WI38 (cell line): Measurements from ENCODE around the gene HNF4A.

Experiments
- H3K4me3 ChIP-seq: 2 replicates; pipeline ENCODE4 v1.5.1; 2011; ENCODE audit warnings: low read depth, mild to moderate bottlenecking, control low read depth, low read length
- CTCF ChIP-seq: IDR thresholded peaks from 2 replicates; pipeline ENCODE4 v1.5.1; 2012; ENCODE audit warnings: low read depth, mild to moderate bottlenecking, control low read depth, low read length

Gene HNF4A

GRCh38 chr20:44348168-44348659 is 7.3 kb upstream of the HNF4A start:
- H3K4me3 ChIP-seq, result no peak overlapping the region
- TF ChIP-seq CTCF, result no peak

GRCh38 chr20:44349349-44349748 is 6.2 kb upstream of the HNF4A start:
- TF ChIP-seq CTCF, result no peak
- no peak overlapping the region for H3K4me3 ChIP-seq

GRCh38 chr20:44350567-44350966 is 4.9 kb upstream of the HNF4A start:
- no peak overlapping the region for H3K4me3 ChIP-seq
- TF ChIP-seq CTCF, result no peak

GRCh38 chr20:44354979-44355497 is 461 bp upstream of the HNF4A start:
- no peak for TF ChIP-seq CTCF

GRCh38 chr20:44356353-44356723 is 839 bp downstream of the HNF4A start:
- no peak overlapping the region for H3K4me3 ChIP-seq
- no peak for TF ChIP-seq CTCF

More at GRCh38 chr20:44354979-44355497, 461 bp upstream of the HNF4A start:
- no peak overlapping the region for H3K4me3 ChIP-seq

GRCh38 chr20:44357020-44357419 is 1.5 kb downstream of the HNF4A start:
- TF ChIP-seq CTCF, result no peak
- H3K4me3 ChIP-seq, result no peak overlapping the region

- TF ChIP-seq CTCF, result no peak
- H3K4me3 ChIP-seq, result no peak overlapping the region
These were observed 2.1 kb downstream of the HNF4A start for GRCh38 chr20:44357555-44358125.
